Transverse colon (tissue), 4 donors: ENCODE measurements around the gene CTCF.

ENCODE experiments used
- POLR2AphosphoS5 ChIP-seq, 3 donors: sonication (generic); formaldehyde crosslinking; IDR thresholded peaks; one replicate each; pipeline ENCODE4 v1.6.1; 2016; ENCODE audit warnings: antibody characterized with exemption in 3 of 3
- TF ChIP-seq, protein P1 (sequence below), 5 experiments: fragments of 200-600 bp in 3 of 5; fragments of 450-650 bp in 2 of 5; sonication (generic) in 3 of 5; IDR thresholded peaks; 1 replicate in 2 of 5; 2 replicates in 3 of 5; pipeline ENCODE4 v1.5.1; 2016 to 2017; ENCODE audit warnings: antibody characterized with exemption in 5 of 5, inconsistent platforms in 3 of 5, mild to moderate bottlenecking in 2 of 5, moderate library complexity in 1 of 5

DNA sequence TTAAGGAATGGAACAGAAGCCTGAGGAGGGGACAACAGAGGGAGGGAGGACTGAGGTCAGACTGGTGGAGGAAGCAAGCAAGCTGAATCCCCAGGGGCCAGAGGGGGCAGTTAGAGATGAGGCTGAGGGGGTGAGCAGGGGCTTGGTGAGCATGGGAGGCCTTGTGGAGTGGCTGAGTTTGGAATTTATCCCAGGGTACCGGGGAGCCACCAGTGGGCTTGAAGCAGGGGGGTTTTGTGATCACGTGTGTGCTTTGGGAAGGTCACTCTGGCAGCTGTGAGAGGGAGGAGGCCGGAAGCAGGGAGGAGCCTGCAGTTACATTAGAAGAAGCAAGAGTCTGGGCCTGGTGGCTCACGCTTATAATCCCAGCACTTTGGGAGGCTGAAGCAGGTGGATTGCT is 9.8 kb upstream of the CTCF start:
- no peak for TF ChIP-seq POLR2AphosphoS5 (IDR thresholded peaks at IDR 0.05)
- TF ChIP-seq, protein P1, sequence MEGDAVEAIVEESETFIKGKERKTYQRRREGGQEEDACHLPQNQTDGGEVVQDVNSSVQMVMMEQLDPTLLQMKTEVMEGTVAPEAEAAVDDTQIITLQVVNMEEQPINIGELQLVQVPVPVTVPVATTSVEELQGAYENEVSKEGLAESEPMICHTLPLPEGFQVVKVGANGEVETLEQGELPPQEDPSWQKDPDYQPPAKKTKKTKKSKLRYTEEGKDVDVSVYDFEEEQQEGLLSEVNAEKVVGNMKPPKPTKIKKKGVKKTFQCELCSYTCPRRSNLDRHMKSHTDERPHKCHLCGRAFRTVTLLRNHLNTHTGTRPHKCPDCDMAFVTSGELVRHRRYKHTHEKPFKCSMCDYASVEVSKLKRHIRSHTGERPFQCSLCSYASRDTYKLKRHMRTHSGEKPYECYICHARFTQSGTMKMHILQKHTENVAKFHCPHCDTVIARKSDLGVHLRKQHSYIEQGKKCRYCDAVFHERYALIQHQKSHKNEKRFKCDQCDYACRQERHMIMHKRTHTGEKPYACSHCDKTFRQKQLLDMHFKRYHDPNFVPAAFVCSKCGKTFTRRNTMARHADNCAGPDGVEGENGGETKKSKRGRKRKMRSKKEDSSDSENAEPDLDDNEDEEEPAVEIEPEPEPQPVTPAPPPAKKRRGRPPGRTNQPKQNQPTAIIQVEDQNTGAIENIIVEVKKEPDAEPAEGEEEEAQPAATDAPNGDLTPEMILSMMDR (IDR thresholded peaks at IDR 0.05): no peak
